PC-9 (cell line): ENCODE data around the gene RPS6KA4. TPM values are rescaled to one million over a fixed set of nuclear protein-coding genes. Genes with fewer than 3 reads are reported as not detected.

Source experiments
- BruUV-seq: library from RNA; stranded (reverse); fragments of 400-500 nt; replicated peaks from 2 replicates; lab custom pipeline; 2021; lab: Mats Ljungman, UMichigan
- CTCF ChIA-PET: fragments of 300-600 bp; sonication (Branson Sonifier 250); formaldehyde crosslinking; loops from one replicate; lab custom pipeline; 2022; ENCODE audit warnings: antibody characterized with exemption; lab: Charles Lee
- POLR2A ChIA-PET: fragments of 300-600 bp; sonication (Branson Sonifier 250); formaldehyde crosslinking; loops from one replicate; lab custom pipeline; 2022; ENCODE audit warnings: antibody characterized with exemption; ENCODE audit not compliant: unreplicated experiment; lab: Charles Lee
- DNase-seq, 2 experiments: peaks; one replicate each; pipeline versions ENCODE4 v3.0.0 to v3.0.0-alpha.2; 2015 to 2022; ENCODE audit warnings: mixed read lengths in 1 of 2
- H2AFZ ChIP-seq: fragments of 200-600 bp; sonication (generic); 2 replicates; pipeline ENCODE4 v1.8.1; 2017; ENCODE audit warnings: antibody characterized with exemption
- H3F3A ChIP-seq: fragments of 200-600 bp; sonication (generic); 2 replicates; pipeline ENCODE4 v1.8.1; 2017; ENCODE audit warnings: antibody characterized with exemption, mild to moderate bottlenecking, low read depth; ENCODE audit not compliant: insufficient read depth
- H3K27ac ChIP-seq: fragments of 200-600 bp; sonication (generic); 2 replicates; pipeline ENCODE4 v1.6.1; 2016; ENCODE audit warnings: mixed run types
- H3K27me3 ChIP-seq: fragments of 200-600 bp; sonication (generic); 2 replicates; pipeline ENCODE4 v1.6.1; 2016; ENCODE audit warnings: low read depth, mixed run types; ENCODE audit not compliant: insufficient read depth
- H3K36me3 ChIP-seq: fragments of 200-600 bp; sonication (generic); 2 replicates; pipeline ENCODE4 v1.6.1; 2016; ENCODE audit warnings: low read depth, mixed run types
- H3K4me1 ChIP-seq: fragments of 200-600 bp; sonication (generic); replicated peaks from 2 replicates; pipeline ENCODE4 v1.6.1; 2016; ENCODE audit warnings: mixed run types; ENCODE audit not compliant: insufficient read depth
- H3K4me2 ChIP-seq: fragments of 200-600 bp; sonication (generic); 2 replicates; pipeline ENCODE4 v1.6.1; 2017; ENCODE audit warnings: mixed run types
- H3K4me3 ChIP-seq: fragments of 200-600 bp; sonication (generic); 2 replicates; pipeline ENCODE4 v1.6.1; 2016; ENCODE audit warnings: mixed run types
- H3K79me2 ChIP-seq: fragments of 200-600 bp; sonication (generic); 2 replicates; pipeline ENCODE4 v1.6.1; 2017; ENCODE audit warnings: low read depth, mixed run types
- H3K9me2 ChIP-seq: fragments of 200-600 bp; sonication (generic); 2 replicates; pipeline ENCODE4 v1.8.1; 2017; ENCODE audit warnings: mild to moderate bottlenecking; ENCODE audit not compliant: insufficient read depth
- H3K9me3 ChIP-seq: fragments of 200-600 bp; sonication (generic); 2 replicates; pipeline ENCODE4 v1.8.1; 2016; ENCODE audit warnings: low read depth; ENCODE audit not compliant: insufficient read depth
- H4K20me1 ChIP-seq: fragments of 200-600 bp; sonication (generic); 2 replicates; pipeline ENCODE4 v1.8.1; 2017; ENCODE audit not compliant: insufficient read depth
- EZH2 ChIP-seq: fragments of 200-600 bp; sonication (generic); IDR thresholded peaks from 2 replicates; pipeline ENCODE4 v1.8.0; 2017; ENCODE audit warnings: antibody characterized with exemption, low read depth
- intact Hi-C: fragments of 100-400 bp; cut with micrococcal nuclease; formaldehyde crosslinking; loops from one replicate; pipeline ENCODE4 v1.10.0; 2022; ENCODE audit not compliant: unreplicated experiment
- total RNA-seq: library from RNA; stranded (reverse); gene quantifications from 2 replicates; pipeline ENCODE4 v1.2.3, GENCODE V29; 2021
- TF ChIP-seq, protein P1 (sequence below): fragments of 200-600 bp; sonication (generic); conservative IDR thresholded peaks from 2 replicates; pipeline ENCODE4 v1.6.1; 2017; ENCODE audit warnings: mixed run types, antibody characterized with exemption, mild to moderate bottlenecking, moderate library complexity

The RPS6KA4 gene
- total RNA-seq, 1 experiment from 2014 or later: 64.3 TPM

DNA sequence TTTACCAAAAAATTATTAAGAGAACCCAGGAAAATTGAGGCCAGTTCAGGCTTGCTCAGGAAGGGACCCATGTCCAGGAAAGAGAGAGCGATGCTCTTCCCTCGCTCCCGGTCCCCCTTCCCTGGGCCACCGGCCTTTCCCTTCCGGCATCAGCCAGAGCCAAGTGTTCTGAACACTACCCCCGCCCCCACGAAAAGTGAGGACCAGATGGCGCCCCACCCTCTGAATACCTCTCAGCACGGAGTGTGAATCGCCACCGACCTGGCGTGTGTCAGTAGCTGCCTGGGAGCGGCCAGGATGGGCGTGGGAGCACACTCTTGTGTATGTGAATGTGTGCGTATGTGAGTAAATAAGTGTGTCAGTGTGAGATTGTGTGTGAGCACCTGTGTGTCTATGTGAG lies 20.2 kb downstream of the RPS6KA4 start:
- Histone ChIP-seq H3K79me2 (no peaks in the 10 kb centered on the region), H2AFZ (no peak overlapping the region), H3K27me3 (no peaks in the 10 kb centered on the region), H3K9me3 (no peaks in the 10 kb centered on the region), H3K27ac (no peak overlapping the region), H3F3A (peaks cover 12% of the 10 kb centered on the region), H3K4me1 (peaks cover 15% of the 10 kb centered on the region), H3K4me2 (no peak overlapping the region), H3K9me2 (no peaks in the 10 kb centered on the region), H3K36me3 (no peaks in the 10 kb centered on the region), H4K20me1 (no peaks in the 10 kb centered on the region), H3K4me3 (no peak overlapping the region)
- no TSS peak for BruUV-seq
- no peak for DNase-seq
- POLR2A ChIA-PET: no interaction called here
- no peak for TF ChIP-seq EZH2
- TF ChIP-seq, protein P1, sequence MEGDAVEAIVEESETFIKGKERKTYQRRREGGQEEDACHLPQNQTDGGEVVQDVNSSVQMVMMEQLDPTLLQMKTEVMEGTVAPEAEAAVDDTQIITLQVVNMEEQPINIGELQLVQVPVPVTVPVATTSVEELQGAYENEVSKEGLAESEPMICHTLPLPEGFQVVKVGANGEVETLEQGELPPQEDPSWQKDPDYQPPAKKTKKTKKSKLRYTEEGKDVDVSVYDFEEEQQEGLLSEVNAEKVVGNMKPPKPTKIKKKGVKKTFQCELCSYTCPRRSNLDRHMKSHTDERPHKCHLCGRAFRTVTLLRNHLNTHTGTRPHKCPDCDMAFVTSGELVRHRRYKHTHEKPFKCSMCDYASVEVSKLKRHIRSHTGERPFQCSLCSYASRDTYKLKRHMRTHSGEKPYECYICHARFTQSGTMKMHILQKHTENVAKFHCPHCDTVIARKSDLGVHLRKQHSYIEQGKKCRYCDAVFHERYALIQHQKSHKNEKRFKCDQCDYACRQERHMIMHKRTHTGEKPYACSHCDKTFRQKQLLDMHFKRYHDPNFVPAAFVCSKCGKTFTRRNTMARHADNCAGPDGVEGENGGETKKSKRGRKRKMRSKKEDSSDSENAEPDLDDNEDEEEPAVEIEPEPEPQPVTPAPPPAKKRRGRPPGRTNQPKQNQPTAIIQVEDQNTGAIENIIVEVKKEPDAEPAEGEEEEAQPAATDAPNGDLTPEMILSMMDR: no peak
- CTCF ChIA-PET: no interaction called here
- intact Hi-C loops: no loop called here

DNA sequence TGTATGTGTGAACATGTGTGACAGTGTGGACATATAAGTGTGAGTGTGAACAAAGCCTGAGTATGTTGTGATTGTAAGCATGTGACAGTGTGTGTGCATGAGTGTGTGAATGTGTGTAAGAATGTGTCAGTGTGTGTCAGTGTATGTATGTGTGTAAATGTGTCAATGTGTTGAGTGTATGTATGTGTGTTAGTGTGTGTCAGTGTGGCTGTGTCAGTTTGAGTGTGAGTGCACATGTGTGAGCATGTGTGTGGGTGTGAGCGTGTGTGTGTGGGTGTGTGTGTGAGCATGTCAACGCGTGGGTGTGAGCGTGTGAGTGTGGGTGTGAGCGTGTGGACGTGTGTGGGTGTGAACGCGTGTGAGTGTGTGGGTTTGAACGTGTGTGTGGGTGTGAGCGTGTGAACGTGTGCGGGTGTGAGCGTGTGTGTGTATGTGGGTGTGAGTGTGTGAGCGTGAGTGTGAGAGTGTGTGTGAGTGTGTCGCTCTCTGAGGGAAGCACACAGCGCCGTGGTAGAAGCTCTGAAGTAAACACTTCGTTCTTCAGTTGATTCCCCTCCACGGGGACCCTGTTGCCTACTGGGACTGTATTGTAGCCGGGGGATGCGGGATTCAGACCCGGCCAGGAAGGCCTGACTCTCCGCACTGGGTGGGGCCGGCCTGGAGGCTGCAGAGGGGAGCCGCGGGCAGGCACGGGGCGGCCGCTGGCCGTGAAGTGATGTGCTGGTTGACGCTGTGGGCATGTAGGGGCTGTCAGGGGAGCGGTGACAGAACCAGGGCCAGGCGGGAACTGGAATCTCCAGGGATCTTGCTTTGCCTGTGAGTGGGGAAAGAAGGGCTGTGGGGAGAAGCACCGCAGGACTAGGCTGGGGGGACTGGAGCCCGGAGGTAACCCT lies 21.1 kb downstream of the RPS6KA4 start:
- CTCF ChIA-PET: interaction anchor here (0.6 kb wide), 2 partner anchors 355 to 362 kb away, joined by 5 to 8 read pairs; no protein-coding TSS in a partner anchor
- H3F3A ChIP-seq: peaks cover 12% of the 10 kb centered on the region
- TF ChIP-seq, protein P1: no peak
- no peak for TF ChIP-seq EZH2
- DNase-seq: no peak
- intact Hi-C loops: no loop called here
- H3K4me2 ChIP-seq: no peak overlapping the region
- H3K4me3 ChIP-seq: no peak overlapping the region
- no peaks in the 10 kb centered on the region for H3K36me3 ChIP-seq
- H3K9me2 ChIP-seq: no peaks in the 10 kb centered on the region
- no peaks in the 10 kb centered on the region for H3K9me3 ChIP-seq
- BruUV-seq: no TSS peak
- H3K27me3 ChIP-seq: no peaks in the 10 kb centered on the region
- H3K79me2 ChIP-seq: no peaks in the 10 kb centered on the region
- H4K20me1 ChIP-seq: no peaks in the 10 kb centered on the region
- no peak overlapping the region for H3K27ac ChIP-seq
- peaks cover 23% of the 10 kb centered on the region for H3K4me1 ChIP-seq
- no peak overlapping the region for H2AFZ ChIP-seq
- POLR2A ChIA-PET: no interaction called here

DNA sequence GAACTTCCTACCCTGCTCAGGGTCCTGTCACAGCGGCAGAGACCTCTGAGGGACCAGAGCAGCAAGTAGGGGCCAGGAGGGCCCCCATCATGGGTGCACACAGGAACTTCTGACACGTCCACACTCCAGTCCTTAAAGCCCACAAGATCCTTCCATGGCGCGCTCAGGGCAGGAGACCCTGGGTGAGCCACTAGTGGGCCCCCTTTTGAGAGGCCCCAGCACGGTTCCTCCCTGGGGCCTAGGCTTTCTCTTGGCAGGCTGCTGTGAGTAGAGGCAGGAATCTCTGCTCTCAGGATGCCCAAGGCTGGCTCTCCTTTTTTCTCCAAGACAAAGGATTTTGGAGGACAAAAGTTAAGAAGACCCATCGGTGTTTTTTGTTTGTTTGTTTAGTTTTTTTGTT lies 22.4 kb downstream of the RPS6KA4 start:
- H3K27ac ChIP-seq: no peak overlapping the region
- ChIA-PET CTCF (interaction anchor here (0.5 to 0.6 kb wide), 2 partner anchors 57 to 71 kb away, joined by 6 to 7 read pairs; no protein-coding TSS in a partner anchor), POLR2A (no interaction called here)
- H2AFZ ChIP-seq: no peak overlapping the region
- H3K27me3 ChIP-seq: no peaks in the 10 kb centered on the region
- no peaks in the 10 kb centered on the region for H3K79me2 ChIP-seq
- H4K20me1 ChIP-seq: no peaks in the 10 kb centered on the region
- H3K4me3 ChIP-seq: no peak overlapping the region
- H3K4me2 ChIP-seq: no peak overlapping the region
- no peaks in the 10 kb centered on the region for H3K9me2 ChIP-seq
- no peak for DNase-seq
- H3K36me3 ChIP-seq: no peaks in the 10 kb centered on the region
- intact Hi-C loops: no loop called here
- no peaks in the 10 kb centered on the region for H3K9me3 ChIP-seq
- no peak for TF ChIP-seq EZH2
- TF ChIP-seq, protein P1: no peak
- no TSS peak for BruUV-seq
- H3K4me1 ChIP-seq: peaks cover 35% of the 10 kb centered on the region
- H3F3A ChIP-seq: peaks cover 23% of the 10 kb centered on the region
